ENCODE results near the gene SRSF8.

- no peak for TF ChIP-seq CTCF (IDR thresholded peaks at IDR 0.05)
- TF ChIP-seq ZFX (IDR thresholded peaks at IDR 0.05; ENCODE audit: borderline replicate concordance) = no peak
Observed at GRCh38 chr11:95082576-95083001, 15.9 kb downstream of the SRSF8 start.
